Subcutaneous adipose tissue (tissue), 4 donors: ENCODE results near the gene ATP2B2. TPM values are rescaled to one million over a fixed set of nuclear protein-coding genes. Genes with fewer than 3 reads are reported as not detected.

Source experiments
- CTCF ChIP-seq: fragments of 450-650 bp; IDR thresholded peaks from one replicate; pipeline ENCODE4 v1.5.1; 2016; ENCODE audit warnings: low read depth, mild to moderate bottlenecking, control low read depth, antibody characterized with exemption, moderate library complexity
- total RNA-seq, 4 donors: library from RNA; depleted of rRNA; stranded (reverse); fragments of >200 nt; gene quantifications; one replicate each; pipeline ENCODE4 v1.1.0, GENCODE V29; 2016

Gene ATP2B2
- total RNA-seq, 4 donors from 2014 or later: 0.34 to 0.44 TPM; not detected in 2

DNA sequence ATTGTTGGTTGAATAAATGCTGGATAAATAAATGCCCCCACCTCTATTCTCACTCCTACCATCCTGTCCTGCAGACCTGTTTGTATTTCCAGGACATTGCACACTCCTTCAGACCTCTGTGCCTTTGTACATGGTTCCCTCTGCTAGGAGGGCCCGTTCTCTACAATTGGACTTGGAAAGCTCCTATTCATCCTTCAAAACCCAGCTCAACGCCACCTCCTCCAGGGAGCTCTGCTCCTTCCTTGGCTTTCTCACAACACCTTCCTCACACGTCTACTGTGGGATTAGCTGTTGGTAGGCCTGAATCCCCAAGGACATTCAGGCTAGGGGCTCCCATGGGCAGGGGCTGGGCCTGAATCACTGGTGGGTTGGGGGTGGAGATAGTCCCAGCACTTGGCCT lies 105.8 kb downstream of the ATP2B2 start:
- no peak for TF ChIP-seq CTCF

DNA sequence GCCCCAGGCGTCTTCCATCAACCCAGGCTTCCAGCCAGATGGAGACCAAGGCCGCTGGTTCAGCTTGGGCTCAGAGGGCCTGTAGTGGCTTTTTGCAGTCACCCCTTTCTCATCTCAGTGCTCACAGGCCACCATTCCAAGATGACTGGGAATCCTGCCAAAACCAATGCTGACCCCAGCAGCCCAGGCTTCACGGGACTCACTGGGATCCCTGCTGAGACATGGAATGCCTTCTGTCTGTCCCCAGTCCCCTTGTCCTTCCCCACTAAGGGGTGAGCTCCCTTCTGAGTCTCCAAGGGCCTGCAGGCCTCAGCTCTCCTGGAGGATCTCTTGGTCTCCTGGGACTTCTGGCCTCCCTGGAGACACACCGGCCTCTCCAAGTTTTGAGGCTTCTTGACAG lies 107.0 kb downstream of the ATP2B2 start:
- no peak for TF ChIP-seq CTCF

DNA sequence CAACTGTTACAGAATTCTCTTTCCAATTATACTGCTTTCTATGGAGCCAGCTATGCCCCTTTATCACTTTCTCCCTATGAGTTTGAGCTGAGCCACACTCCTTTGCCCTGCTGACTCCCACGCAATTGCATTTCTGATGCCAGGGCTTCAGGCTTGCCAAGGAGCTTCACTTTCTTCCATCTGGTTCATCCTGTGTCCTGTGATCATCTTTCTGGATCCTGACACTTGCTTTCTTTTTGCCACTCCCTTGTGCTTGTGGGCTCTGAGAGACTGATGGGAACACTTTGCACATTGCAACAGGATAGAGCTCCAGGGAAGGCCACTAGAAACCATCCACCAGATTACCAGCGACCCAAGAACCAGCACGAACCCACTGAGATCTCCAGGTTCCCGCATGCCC lies 107.5 kb downstream of the ATP2B2 start:
- TF ChIP-seq CTCF: no peak

- TF ChIP-seq CTCF: no peak
These were observed 108.5 kb downstream of the ATP2B2 start for GRCh38 chr3:10396931-10397330.

DNA sequence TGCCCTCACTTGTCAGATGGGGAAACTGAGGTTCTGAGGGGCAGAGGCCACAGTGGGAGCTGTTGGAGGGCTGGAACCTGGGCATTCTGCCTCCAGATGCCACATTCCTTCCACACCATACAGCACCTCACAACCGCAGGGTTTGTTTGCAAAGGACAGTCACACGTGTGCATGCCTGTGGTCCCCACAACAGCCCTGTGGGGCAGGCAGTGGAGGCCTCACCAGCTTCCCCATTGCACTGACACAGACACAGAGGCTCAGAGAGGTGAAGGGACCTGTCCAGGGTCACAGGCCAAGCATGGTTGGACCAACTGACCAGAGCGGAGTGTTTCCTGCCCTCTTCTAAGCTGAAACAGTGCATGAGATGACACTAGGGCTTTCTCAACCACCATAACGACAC lies 109.3 kb downstream of the ATP2B2 start:
- TF ChIP-seq CTCF: no peak

DNA sequence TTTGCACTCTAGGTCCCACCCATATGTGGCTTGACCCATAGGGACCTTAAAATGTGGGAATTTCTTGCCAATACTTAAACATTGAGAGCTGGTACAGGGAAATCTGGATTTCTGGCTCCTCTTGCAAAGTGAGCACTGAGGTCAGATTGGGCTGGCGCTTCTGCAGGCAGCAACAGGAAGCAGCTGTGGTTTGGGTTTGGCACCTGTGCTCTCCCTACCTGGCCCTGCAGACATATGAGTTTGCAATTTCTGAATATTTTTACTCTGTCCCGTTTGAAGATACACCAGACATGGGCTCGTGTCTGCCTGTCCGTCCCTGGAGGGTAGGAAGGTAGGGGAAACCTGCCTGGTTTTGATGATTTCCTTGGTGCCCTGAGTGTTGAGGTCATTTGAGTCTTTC lies 109.7 kb downstream of the ATP2B2 start:
- no peak for TF ChIP-seq CTCF

DNA sequence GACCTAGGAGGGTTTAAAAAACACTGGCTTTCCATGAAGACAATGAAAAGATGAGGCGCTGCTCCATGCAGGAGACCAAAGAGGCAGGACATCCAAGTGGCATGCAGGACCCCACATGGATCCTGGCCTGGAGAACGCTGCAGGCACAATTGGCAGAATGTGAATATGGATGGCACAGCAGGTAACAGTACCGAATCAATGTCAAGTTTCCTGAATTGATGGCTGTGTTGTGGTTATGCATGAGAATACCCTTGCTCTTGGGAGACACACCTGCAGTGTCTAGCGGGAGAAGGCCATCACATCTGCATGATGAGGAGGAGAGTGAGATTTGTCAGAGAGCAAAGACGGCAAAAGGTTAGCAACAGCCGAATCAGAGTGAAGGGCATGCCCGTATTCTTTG lies 110.2 kb downstream of the ATP2B2 start:
- no peak for TF ChIP-seq CTCF
